ENCODE measurements around the gene CCDC54.

The CCDC54 gene

GRCh38 chr3:107370907-107371306, 6.3 kb upstream of the CCDC54 start:
- CTCF ChIA-PET, result interaction anchor here (0.7 kb wide), 1 partner anchor 22 kb away, joined by 3 read pairs; no protein-coding TSS in a partner anchor
- H3K36me3 Mint-ChIP-seq, result no peaks in the 10 kb centered on the region
- no peak for DNase-seq
- H3K4me1 Mint-ChIP-seq, result peaks cover 6% of the 10 kb centered on the region
- no peak overlapping the region for H3K4me3 Mint-ChIP-seq
- H3K9me3 Mint-ChIP-seq, result peaks cover 2% of the 10 kb centered on the region
- peaks cover 18% of the 10 kb centered on the region for H3K27me3 Mint-ChIP-seq
- H3K27ac Mint-ChIP-seq, result no peak overlapping the region

GRCh38 chr3:107372506-107372905, 4.7 kb upstream of the CCDC54 start:
- CTCF ChIA-PET, result no interaction called here
- Mint-ChIP-seq H3K27ac (no peak overlapping the region), H3K36me3 (no peaks in the 10 kb centered on the region), H3K9me3 (no peaks in the 10 kb centered on the region), H3K4me1 (peaks cover 2% of the 10 kb centered on the region), H3K27me3 (peaks cover 18% of the 10 kb centered on the region), H3K4me3 (no peak overlapping the region)
- DNase-seq, result no peak

- H3K4me1 Mint-ChIP-seq, result no peaks in the 10 kb centered on the region
- CTCF ChIA-PET, result no interaction called here
- H3K27ac Mint-ChIP-seq, result no peak overlapping the region
- no peak for DNase-seq
- no peak overlapping the region for H3K4me3 Mint-ChIP-seq
- H3K9me3 Mint-ChIP-seq, result no peaks in the 10 kb centered on the region
- H3K36me3 Mint-ChIP-seq, result no peaks in the 10 kb centered on the region
- peaks cover 17% of the 10 kb centered on the region for H3K27me3 Mint-ChIP-seq
These were observed 3.3 kb upstream of the CCDC54 start for GRCh38 chr3:107373896-107374295.

GRCh38 chr3:107375682-107376081, 1.6 kb upstream of the CCDC54 start:
- H3K9me3 Mint-ChIP-seq, result no peaks in the 10 kb centered on the region
- no peaks in the 10 kb centered on the region for H3K36me3 Mint-ChIP-seq
- CTCF ChIA-PET, result no interaction called here
- no peaks in the 10 kb centered on the region for H3K4me1 Mint-ChIP-seq
- DNase-seq, result no peak
- peaks cover 17% of the 10 kb centered on the region for H3K27me3 Mint-ChIP-seq
- H3K4me3 Mint-ChIP-seq, result no peak overlapping the region
- H3K27ac Mint-ChIP-seq, result no peak overlapping the region

- no peaks in the 10 kb centered on the region for H3K4me1 Mint-ChIP-seq
- no peak for DNase-seq
- no peaks in the 10 kb centered on the region for H3K9me3 Mint-ChIP-seq
- CTCF ChIA-PET, result interaction anchor here (1.3 kb wide), 1 partner anchor 8 kb away, joined by 3 read pairs; no protein-coding TSS in a partner anchor
- H3K27ac Mint-ChIP-seq, result no peak overlapping the region
- H3K36me3 Mint-ChIP-seq, result no peaks in the 10 kb centered on the region
- no peak overlapping the region for H3K4me3 Mint-ChIP-seq
- H3K27me3 Mint-ChIP-seq, result peaks cover 8% of the 10 kb centered on the region
These were observed 5.4 kb downstream of the CCDC54 start for GRCh38 chr3:107382631-107383030.

- H3K27ac Mint-ChIP-seq, result no peak overlapping the region
- H3K27me3 Mint-ChIP-seq, result peaks cover 5% of the 10 kb centered on the region
- no peak overlapping the region for H3K4me3 Mint-ChIP-seq
- H3K36me3 Mint-ChIP-seq, result no peaks in the 10 kb centered on the region
- DNase-seq, result no peak
- H3K9me3 Mint-ChIP-seq, result no peaks in the 10 kb centered on the region
- CTCF ChIA-PET, result no interaction called here
- H3K4me1 Mint-ChIP-seq, result no peaks in the 10 kb centered on the region
These were observed 7.2 kb downstream of the CCDC54 start for GRCh38 chr3:107384428-107384827.

- Mint-ChIP-seq H3K27ac (no peak overlapping the region), H3K4me3 (no peak overlapping the region), H3K9me3 (no peaks in the 10 kb centered on the region), H3K4me1 (no peaks in the 10 kb centered on the region), H3K36me3 (no peaks in the 10 kb centered on the region), H3K27me3 (peaks cover 5% of the 10 kb centered on the region)
- CTCF ChIA-PET, result no interaction called here
- no peak for DNase-seq
These were observed 7.7 kb downstream of the CCDC54 start for GRCh38 chr3:107384907-107385306.

- CTCF ChIA-PET, result no interaction called here
- H3K27ac Mint-ChIP-seq, result no peak overlapping the region
- H3K4me1 Mint-ChIP-seq, result no peaks in the 10 kb centered on the region
- DNase-seq, result no peak
- H3K36me3 Mint-ChIP-seq, result no peaks in the 10 kb centered on the region
- no peak overlapping the region for H3K4me3 Mint-ChIP-seq
- no peaks in the 10 kb centered on the region for H3K9me3 Mint-ChIP-seq
- H3K27me3 Mint-ChIP-seq, result no peaks in the 10 kb centered on the region
These were observed 10.3 kb downstream of the CCDC54 start for GRCh38 chr3:107387555-107387954.

GRCh38 chr3:107392549-107393165, 15.4 kb downstream of the CCDC54 start:
- Mint-ChIP-seq H3K9me3 (no peaks in the 10 kb centered on the region), H3K4me1 (no peaks in the 10 kb centered on the region), H3K27ac (no peak overlapping the region), H3K36me3 (no peaks in the 10 kb centered on the region), H3K27me3 (no peaks in the 10 kb centered on the region), H3K4me3 (no peak overlapping the region)
- CTCF ChIA-PET, result no interaction called here
- DNase-seq, result no peak

GRCh38 chr3:107394502-107394901, 17.3 kb downstream of the CCDC54 start:
- H3K9me3 Mint-ChIP-seq, result no peaks in the 10 kb centered on the region
- no peak overlapping the region for H3K4me3 Mint-ChIP-seq
- CTCF ChIA-PET, result no interaction called here
- no peaks in the 10 kb centered on the region for H3K4me1 Mint-ChIP-seq
- no peak for DNase-seq
- H3K27me3 Mint-ChIP-seq, result peaks cover 3% of the 10 kb centered on the region
- no peaks in the 10 kb centered on the region for H3K36me3 Mint-ChIP-seq
- no peak overlapping the region for H3K27ac Mint-ChIP-seq

- Mint-ChIP-seq H3K4me1 (no peaks in the 10 kb centered on the region), H3K27me3 (peaks cover 3% of the 10 kb centered on the region), H3K27ac (no peak overlapping the region), H3K36me3 (no peaks in the 10 kb centered on the region), H3K9me3 (no peaks in the 10 kb centered on the region), H3K4me3 (no peak overlapping the region)
- CTCF ChIA-PET, result no interaction called here
- DNase-seq, result no peak
These were observed 17.8 kb downstream of the CCDC54 start for GRCh38 chr3:107395066-107395465.

- Mint-ChIP-seq H3K27ac (no peak overlapping the region), H3K4me3 (no peak overlapping the region), H3K27me3 (peaks cover 3% of the 10 kb centered on the region), H3K9me3 (no peaks in the 10 kb centered on the region), H3K36me3 (no peaks in the 10 kb centered on the region), H3K4me1 (no peaks in the 10 kb centered on the region)
- DNase-seq, result no peak
- CTCF ChIA-PET, result no interaction called here
These were observed 24.1 kb downstream of the CCDC54 start for GRCh38 chr3:107401301-107401700.

- Mint-ChIP-seq H3K4me3 (no peak overlapping the region), H3K36me3 (no peaks in the 10 kb centered on the region), H3K4me1 (no peaks in the 10 kb centered on the region), H3K27me3 (peaks cover 3% of the 10 kb centered on the region), H3K9me3 (no peaks in the 10 kb centered on the region), H3K27ac (no peak overlapping the region)
- CTCF ChIA-PET, result interaction anchor here (2.2 kb wide), 1 partner anchor 131 kb away, joined by 7 read pairs; no protein-coding TSS in a partner anchor
- DNase-seq, result no peak
These were observed 25.0 kb downstream of the CCDC54 start for GRCh38 chr3:107402214-107402613.

GRCh38 chr3:107404727-107405469, 27.7 kb downstream of the CCDC54 start:
- no peak overlapping the region for H3K27ac Mint-ChIP-seq
- no peaks in the 10 kb centered on the region for H3K4me1 Mint-ChIP-seq
- CTCF ChIA-PET, result no interaction called here
- peaks cover 3% of the 10 kb centered on the region for H3K36me3 Mint-ChIP-seq
- H3K9me3 Mint-ChIP-seq, result peaks cover 7% of the 10 kb centered on the region
- no peak for DNase-seq
- H3K27me3 Mint-ChIP-seq, result peaks cover 8% of the 10 kb centered on the region
- H3K4me3 Mint-ChIP-seq, result no peak overlapping the region

- H3K27ac Mint-ChIP-seq, result no peak overlapping the region
- H3K27me3 Mint-ChIP-seq, result peaks cover 8% of the 10 kb centered on the region
- no peaks in the 10 kb centered on the region for H3K4me1 Mint-ChIP-seq
- DNase-seq, result no peak
- CTCF ChIA-PET, result no interaction called here
- no peak overlapping the region for H3K4me3 Mint-ChIP-seq
- peaks cover 5% of the 10 kb centered on the region for H3K36me3 Mint-ChIP-seq
- peaks cover 12% of the 10 kb centered on the region for H3K9me3 Mint-ChIP-seq
These were observed 30.1 kb downstream of the CCDC54 start for GRCh38 chr3:107407355-107407754.

Measured in activated naive CD4-positive, alpha-beta T cell treated with anti-CD3 and anti-CD28 coated beads, Interleukin-2, amount 10 ng/mL, durations not matched to agents 7 days and 5 days (primary cell).